ENCODE measurements around the gene LAMB2.

DNA sequence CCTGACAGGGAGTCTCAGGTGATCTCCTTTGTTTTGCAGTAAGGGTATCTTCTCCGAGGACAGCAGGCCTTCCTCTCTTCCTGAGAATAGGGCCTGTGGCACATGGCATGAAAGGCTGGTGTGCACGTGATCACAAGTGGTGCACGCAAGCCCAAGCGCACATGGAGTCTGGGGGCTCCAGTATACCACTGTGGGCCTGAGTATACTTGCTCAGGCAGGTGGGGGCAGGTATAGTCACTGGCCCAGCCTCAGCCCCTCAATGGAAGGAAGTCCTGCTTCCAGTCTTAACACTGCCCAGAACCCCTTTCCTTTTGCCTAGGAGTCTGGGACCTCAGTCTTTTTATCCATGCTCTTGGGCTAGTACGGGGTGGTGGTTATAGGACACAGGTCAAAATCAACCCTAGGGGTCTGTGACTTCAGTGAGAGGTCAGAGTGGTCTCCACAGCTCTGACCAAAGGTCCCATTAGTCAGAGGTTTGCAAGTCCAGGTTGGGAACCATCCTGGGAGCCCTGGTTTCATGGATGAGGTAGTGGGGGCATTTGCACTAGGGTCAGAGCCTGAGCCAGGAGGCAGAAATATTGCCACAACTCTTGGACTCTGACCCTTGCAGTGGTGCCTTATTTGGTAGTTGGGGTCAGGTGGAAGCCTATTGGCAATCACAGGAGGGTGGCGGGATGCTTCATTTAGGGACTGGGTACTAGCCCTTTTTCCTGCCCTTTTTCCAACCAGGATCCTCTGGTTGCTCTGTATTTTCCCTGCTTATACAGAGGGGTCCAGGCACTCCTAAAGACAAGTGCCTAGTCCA, 34.1 kb upstream of the LAMB2 start:
- no peak for TF ChIP-seq TAF1 (IDR thresholded peaks at IDR 0.05; ENCODE audit: low read depth, low read length)
- TF ChIP-seq SPI1 (IDR thresholded peaks at IDR 0.05; ENCODE audit: low read depth, low read length): no peak

Data from GM12891 (cell line).